NOMO-1 treated with dmso at 0.1 percent for 144 hours (cell line): ENCODE measurements around the gene SGIP1.

ENCODE experiments used
- DNase-seq: peaks from one replicate; lab custom pipeline; 2025; ENCODE audit not compliant: unreplicated experiment; lab: John Stamatoyannopoulos, UW

The SGIP1 gene

DNA sequence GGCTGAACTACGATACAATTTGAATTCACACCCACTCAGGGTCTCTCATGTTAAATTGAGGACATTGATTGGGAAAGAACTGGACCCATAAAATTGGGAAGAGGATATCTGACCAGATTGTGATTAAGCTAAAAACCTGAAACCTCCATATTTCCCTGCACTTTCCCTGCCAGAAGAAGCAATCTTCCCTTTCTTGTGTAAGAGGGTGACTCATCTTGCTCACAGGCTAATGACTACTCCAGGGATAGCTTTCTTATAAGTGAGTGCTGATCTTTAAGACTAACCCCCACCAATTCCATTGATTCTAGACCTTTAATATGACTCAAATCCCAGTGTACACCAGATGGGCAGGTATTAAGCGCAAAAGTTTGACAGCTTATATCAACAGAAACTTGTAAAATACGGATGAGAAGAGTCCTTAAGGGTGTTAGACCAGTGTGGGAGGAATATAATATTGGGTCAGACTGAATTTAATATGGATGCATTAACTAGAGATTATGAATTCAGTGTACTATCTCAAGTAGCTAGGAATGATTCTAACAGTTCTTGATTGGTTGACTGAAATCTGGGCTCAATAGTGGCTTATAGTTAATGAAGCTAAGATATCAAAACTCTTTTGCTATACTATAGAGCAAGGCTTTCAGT lies 12.1 kb upstream of the SGIP1 start:
- no peak for DNase-seq

DNA sequence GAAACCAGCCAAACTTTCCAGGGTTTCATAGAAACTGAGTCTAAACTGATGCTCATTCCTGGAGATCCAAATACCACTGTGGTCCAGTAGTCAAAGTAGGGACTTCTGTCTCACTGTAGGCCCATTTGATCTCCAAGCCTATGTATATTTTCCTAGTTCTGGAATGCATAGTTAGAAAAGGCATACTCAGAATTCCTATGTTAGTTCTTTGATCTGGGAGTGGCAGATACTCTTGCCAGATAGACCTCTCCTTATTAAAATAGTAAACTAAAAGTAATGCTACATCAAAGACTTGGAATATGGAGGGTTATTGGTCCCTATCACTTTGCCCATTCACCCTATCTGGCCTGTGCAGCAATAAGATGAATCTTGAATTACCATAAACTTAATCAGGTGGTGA lies 10.4 kb upstream of the SGIP1 start:
- no peak for DNase-seq

DNA sequence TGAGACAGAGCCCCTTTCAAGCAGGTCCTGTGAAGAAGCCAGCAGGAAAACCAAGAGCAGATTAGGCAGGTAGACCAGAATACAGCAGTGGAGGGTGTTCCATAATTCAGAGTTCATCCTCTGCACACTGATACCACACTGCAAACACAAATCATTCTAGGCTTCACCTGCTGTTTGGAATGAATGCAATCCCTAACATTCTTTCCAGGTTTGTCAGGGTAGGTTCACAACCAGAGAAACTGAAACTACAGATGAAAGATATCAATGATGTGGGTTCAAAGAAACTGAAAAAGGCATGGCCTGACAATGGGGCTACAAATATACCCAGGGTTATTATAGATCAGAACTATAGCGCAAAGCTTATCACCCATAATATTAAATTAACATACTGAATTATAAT lies 8.9 kb upstream of the SGIP1 start:
- DNase-seq, result no peak

DNA sequence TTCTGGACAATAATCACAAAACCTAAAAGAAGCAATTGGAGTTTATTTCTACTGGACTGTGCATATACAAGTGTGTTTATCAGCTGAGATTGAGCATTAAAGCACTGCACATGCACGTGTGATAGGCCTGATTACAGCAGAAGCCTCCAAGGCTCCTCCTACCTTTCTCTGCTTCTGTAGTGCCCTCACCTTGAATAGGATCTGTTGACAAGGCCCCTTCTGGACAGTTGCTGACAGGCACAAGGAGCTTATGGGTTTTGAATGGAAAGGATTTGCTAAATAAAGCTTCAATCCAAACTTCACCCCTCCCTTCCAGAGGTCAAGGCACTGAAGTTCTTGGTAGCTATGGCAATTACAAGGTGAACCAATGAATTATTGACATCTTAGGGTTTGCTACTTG lies 7.9 kb upstream of the SGIP1 start:
- no peak for DNase-seq

DNA sequence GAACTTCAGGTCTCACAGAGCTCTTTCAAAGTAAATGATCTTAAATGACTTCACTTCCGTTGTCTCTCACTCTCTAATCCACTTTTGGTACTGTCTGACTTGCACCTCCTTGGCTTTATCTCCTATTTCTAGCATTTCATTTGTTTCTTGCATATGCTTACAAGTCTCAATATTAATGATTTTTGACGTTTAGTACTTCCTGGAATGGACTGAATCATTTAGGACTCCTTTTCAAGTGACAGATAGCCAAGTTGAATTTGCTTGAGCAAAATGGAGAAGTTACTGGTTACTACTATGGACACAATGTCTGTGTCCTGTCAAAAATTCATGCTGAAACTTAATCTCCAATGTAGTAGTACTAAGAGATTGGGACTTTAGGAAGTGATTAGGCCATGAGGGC lies 7.0 kb upstream of the SGIP1 start:
- DNase-seq, result no peak

DNA sequence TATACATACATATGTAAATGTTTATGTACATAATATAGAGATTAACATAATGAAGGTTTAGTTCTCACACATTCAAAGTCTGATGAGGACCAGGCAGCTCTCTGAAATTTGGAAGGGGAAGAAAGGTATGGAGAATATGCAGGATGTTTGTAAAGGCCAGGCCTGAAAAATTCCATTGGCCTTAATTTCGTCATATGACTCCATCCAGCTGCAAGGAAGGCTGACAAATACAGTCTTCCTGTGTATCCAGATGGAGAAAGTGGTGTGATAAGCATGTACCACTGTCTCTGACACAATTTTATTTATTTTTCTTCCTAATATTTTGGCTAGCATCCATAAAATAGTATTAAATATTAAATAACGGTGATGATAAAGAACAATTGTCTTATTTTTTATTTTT lies 6.3 kb upstream of the SGIP1 start:
- no peak for DNase-seq

DNA sequence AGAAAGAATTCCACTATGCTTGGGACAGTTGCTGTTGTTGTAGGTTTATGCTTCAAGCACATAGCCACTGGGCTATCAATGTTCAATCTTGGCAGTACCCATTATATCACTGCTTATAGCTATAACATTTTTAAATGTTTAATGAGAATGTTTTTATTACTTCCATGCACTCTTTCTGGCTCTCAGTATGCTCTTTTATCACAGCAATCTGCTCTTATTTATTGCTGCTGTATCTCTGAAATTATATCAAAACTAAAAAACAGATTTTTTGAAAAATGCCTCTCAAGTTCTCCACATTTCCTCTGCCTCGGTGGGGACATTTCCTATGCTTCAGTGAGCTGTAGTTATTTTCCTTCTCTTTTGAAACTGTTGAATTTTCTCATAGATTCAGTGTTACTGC lies 5.4 kb upstream of the SGIP1 start:
- DNase-seq, result no peak

DNA sequence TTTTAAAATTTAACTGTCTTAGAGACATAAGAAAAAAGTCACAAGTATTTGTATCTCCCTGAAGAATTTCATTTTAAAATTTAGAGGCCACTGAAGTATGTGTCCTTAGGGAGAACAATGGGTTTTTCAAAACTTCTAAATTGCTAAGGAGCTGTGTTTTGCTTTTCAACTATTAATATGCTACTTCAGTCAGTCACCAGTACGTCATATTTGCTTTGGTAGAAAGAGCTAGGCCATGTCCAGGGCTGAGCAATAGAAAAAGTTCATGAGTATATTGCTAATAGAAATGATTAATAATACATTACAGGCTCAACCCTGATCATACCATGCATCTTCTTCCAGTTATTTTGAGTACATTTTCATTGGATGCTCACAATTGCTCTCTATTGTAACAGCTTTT lies 1.7 kb upstream of the SGIP1 start:
- no peak for DNase-seq

DNA sequence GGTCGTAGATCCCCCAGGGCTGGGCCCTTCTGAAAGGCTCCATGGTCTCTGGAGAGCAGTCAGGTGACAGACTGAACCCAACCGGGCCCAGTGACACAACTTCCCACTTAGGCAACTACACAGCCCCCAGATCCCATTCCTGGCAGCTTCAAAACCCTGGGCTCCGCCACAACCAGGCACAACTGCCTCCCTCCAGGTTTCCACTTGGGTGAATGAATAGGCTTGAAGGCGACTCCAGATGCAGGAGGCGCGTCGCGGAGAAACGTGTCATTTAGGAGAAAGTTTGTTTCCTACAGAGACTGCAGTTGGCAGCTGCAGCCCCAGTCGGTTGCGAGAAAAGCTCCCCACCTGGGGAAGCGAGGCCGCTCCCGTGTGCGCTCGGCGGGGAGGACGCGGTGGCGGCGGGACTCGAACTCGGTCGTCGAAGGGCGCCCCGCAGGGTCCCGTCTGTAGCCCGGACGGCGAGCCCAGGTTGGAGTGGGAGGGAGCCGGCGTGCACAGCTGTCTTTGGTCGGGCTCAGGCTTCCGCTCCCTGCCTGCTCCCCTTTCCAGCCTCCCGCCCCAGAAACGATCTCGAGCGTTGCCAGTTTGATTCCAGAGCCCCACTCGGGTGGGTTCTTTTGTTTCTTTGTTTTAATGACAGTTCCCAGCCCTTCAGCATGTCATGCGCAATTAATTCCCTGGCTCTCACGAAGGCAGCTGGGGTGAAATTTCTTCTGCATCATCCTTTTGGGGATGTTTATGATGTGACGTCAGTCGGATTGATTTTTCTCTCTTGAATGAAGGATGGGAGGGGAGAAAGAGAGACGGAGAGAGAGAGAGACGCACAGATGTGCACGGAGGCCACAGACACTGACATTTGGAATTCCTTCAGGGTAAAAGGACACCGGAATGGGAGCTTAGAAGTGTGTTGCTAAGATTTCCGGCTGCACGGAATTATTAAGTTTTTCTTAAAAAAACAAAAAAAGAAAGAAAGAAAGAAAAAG lies 862 bp upstream of the SGIP1 start:
- no peak for DNase-seq

DNA sequence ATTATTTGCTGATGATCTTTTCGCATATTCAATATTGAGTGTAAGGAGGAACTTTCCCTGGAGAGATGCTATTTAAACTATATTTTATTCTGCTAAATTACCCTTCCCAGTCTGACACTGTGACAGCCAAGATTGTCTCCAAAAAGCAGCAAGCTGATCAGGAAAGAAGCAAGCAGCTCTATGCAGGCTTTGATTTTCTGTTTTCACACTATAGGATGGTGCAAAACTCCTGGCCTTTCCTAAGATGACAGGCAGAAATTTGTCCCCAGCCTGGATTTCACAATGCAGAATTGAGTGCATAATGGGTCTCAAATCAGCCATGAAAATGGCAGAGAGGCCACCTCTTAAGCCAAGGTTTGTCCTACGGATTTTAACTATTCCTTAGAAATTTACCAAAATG lies 1.1 kb downstream of the SGIP1 start:
- DNase-seq, result no peak

DNA sequence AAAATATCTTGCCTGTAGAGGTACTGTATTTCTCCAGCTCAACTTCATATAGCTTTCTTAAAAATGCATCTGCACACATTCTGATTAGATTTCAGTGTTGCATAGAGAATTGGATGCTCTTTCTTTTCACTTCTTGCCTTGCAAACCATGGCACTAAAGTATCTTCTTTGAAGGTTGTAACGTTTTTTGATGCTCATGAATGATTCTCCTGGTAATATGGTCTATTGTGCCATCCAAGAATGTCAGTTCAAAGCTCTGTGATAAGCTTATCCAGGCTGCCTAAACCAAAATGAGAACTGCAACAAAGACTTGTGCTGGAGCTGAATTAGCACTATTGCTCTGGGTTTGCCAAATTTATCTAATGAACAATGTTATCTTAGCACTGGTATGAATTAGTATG lies 1.9 kb downstream of the SGIP1 start:
- no peak for DNase-seq

DNA sequence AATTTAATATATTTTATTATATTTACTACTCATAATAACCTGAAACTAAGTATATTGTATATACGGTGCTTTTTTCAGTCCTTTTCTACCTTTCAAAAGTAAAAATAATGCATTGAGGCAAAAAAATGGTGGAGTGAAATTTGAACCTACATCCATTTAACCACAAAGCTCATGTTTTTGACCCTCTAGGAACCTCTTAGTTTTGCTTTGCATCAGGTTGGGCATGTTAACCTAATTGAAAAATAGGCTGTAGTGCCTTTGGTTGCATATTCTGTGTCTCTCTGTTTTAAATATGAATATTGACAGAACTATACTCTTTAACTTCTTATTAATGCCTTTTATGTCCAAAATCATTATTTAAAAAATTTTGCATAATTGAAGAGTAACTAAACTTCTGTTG lies 3.8 kb downstream of the SGIP1 start:
- no peak for DNase-seq

DNA sequence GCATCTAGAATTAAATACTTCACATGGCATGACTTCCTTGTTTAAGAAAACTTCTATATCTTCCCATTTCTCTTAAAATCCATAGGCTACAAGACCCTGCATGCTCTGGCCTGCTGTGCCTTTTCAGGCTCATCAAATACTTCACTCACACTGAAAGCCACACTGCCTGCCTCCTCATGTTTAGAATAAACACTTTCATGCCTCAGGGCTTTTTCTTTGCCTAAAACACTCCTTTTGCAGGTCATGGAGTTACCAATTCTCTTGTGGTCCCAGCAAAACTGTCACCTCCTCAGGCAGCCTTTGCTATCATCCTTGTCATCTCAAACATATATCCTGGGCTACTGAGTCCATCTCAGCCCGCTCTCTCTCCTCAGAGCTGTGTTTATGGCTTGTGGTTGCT lies 5.5 kb downstream of the SGIP1 start:
- DNase-seq, result no peak

DNA sequence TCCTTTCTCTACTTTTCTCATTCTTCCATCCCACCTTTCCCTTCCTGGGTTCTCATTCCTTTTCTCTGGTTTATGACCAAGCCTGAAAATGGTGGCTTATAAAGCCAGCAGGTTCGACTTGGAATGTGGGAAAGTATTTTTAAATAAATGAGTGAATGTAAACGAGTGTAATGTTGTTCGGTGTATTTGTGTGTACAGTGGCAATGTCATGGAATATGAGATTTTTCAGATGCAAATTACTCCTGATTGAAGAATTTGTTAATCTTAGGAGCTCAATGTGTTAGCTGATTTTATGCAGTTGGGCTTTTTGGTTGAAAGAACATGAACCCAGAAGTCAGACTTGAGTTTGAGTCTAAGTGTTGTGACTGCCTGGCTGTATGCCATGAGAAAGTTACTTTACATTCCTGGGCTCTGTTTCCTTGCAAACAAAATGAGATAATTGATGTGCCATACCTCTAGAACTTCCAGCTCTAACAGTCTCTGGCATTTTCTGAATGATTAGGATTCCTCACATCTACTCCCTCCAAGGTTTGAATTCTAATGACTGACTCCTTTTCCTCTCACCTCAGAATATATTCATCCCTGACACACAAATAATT lies 6.6 kb downstream of the SGIP1 start:
- DNase-seq, result no peak

DNA sequence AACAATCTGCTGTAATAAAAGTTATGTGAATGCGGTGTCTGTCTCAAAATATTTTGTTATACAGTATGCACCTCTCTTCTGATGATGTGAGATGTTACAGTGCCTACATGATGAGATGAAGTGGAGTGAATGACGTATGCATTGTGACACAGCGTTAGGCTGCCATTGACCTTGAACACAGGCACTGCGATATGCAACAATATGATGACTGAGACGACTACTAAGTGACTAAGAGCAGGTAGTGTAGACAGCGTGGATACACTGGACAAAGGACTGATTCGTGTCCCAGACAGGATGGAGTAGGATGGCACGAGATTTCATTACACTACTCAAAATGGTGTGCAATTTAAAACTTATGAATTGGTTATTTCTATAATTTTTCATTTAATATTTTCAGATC lies 8.4 kb downstream of the SGIP1 start:
- DNase-seq, result no peak

DNA sequence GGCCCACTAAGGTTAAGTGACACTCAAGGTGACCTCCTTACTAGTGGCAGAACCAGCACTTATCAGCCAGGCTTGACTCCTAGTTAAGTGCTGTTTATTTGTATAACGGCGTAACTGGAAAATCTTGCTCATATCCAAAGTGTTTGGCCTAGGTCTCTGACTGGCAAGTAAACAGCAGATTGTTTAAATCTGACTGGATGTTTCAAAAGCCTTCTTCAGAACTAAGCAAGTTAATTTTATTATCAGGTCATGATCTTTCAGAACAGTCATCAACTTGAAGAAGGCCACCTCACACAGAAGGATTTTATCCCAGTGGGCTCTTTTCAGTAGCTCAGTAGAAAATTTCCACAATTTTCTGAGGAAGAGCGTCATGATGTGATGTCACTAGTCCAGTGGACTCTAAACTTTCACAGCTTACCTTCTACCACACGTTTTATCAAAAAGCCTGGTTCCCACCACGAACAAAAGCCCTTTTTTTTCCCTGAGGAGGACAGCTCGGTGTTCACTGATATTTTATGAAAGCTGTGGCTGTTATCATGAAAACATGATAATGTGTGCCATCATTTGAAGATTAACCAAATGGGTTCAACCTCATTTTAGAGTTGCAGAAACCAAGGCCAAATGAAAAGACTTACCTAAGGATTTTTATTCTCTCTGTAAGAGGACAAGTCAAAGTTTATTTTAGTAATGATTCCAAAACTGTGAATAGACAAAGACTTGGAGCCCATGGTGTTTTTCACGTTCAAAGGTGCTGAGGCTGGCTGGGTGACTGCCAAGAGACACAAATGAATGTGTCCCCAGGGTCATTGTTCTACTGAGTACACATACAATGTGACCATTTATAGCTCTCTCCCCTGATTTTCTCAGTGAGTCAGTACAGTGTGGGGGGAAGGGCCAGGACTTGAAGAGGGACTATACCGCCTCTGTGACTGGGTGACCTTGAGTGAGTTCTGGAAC lies 9.1 kb downstream of the SGIP1 start:
- DNase-seq, result no peak

DNA sequence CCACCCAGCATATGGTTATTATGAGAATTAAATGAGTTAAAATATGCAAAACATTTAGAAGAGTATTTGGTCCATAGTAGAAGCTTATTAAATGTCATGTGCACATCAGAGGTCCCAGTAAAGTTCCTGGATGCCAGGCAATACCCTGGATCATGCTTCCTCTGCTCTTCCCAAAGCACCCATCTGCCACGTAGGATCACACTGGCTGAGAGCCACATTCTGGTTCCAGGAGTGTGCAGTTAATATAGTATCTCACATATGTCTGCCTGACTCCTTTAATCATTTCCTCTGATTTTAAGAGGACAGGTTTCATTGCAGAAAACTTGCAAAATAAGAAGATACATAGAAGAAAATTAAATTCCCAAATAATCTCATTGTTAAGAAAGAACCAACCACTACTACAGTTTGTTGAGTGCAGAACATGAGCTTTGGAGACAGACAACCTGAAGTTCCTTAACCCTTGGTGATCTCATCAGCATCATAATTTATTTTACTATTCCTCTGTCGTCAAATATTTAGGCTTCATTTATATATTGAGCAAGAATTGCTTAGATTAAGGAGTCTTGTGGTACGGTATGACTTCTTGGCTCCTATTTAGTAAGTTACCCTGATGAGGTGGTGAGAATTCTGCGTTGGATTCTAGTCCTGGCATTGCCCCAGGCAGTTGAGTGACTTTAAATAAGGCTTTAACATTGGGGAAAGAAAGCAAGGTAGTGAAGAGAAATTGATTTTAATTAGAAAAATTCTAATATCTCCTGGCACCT lies 12.3 kb downstream of the SGIP1 start:
- DNase-seq, result no peak

DNA sequence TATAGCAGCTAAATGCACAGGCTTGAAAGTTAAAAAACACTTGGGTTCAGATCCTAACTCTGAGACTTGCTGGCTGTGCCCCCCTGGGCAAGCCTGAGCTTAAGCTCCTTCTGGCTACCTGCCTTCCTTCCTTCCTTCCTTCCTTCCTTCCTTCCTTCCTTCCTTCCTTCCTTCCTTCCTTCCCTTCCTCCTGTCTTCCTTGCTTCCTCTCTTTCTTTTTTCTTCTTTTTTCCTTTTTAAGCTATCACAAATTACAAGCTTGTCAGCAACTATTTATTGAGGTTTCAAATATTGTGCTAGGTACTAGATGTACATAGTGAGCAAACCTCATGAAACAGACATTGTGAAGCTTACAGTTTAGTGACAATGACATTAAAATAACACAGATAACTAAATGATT lies 15.1 kb downstream of the SGIP1 start:
- no peak for DNase-seq

DNA sequence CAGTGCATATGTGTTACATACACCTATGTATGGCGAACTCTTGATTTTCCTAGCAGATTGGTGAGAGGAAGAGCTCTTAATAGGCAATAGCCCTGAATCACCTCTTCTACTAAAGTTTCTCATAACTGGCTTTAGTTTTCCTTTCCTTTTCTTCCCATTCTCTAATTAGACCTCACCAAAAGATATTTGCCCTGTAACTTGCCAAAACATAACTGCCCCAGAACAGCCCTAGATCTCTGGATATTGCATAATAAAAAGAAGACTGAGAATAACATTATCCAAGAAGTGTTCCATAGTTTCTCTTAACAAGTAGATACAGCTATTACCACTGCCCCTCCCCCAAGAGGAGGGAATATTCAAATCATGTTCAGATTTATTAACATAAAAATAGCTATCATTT lies 16.3 kb downstream of the SGIP1 start:
- DNase-seq, result no peak

DNA sequence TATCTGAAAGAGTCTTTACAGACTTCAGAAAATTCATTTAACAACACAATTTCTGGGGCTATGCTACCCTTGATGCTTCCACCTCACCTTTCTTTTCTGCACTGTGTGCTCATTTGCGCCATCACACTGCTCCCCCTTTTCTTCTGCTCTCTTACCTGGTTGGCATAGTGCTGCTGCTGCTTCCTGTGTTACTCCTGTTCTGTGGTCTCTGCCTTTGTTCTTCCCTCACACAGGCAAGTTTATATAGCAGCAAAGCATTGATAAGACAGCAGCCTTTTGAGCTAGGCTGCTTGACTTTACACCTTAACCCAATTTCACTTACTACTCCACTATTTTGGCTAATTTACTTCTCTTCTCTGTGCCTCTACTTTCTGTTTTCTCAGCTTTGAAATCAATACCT lies 18.3 kb downstream of the SGIP1 start:
- DNase-seq, result no peak
